BE2C (cell line): ENCODE results near the gene ARGLU1.

ENCODE experiments used
- DNase-seq: peaks from one replicate; pipeline ENCODE4 v3.0.0-alpha.2; 2020
- H3K27me3 ChIP-seq: fragments of 250-450 bp; sonication (Bioruptor Pico); 2 replicates; pipeline ENCODE4 v1.5.1; 2020; ENCODE audit warnings: mild to moderate bottlenecking
- H3K36me3 ChIP-seq: fragments of 250-450 bp; sonication (Bioruptor Pico); 2 replicates; pipeline ENCODE4 v1.5.1; 2020; ENCODE audit warnings: mild to moderate bottlenecking
- H3K4me1 ChIP-seq: fragments of 250-450 bp; sonication (Bioruptor Pico); 2 replicates; pipeline ENCODE4 v1.5.1; 2020
- H3K4me3 ChIP-seq: 2 replicates; pipeline ENCODE4 v1.5.1; 2011; ENCODE audit warnings: low read depth, low read length
- H3K9me3 ChIP-seq: fragments of 250-450 bp; sonication (Bioruptor Pico); 2 replicates; pipeline ENCODE4 v1.5.1; 2020
- TF ChIP-seq, protein P1 (sequence below): IDR thresholded peaks from 2 replicates; pipeline ENCODE4 v1.5.1; 2012; ENCODE audit warnings: mild to moderate bottlenecking, low read depth, low read length

ARGLU1 gene

DNA sequence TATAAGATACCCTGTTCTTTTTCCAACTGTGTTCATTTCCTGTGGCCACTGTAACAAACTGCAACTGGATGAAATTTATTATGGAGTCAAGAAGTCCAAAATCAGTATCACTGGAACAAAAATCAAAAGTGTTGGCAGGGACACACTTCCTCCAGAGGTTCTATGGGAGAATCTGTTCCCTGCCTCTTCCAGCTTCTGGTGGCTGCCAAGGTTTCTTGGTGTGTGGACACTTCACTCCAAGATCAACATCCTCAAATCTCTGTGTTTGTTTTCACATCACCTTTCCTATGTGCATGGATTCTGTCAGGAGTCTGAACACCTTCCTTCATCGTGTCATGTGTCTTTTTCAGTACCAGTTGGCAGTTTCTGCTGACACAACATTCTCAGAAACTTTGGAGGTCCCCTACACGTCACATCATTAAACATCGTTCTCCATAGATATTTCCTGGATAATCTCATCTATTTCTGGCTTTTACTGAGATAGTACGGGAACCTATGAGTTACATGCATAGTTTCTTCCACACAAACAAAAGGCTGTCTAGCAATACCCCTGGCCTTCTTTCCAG lies 17.3 kb downstream of the ARGLU1 start:
- Histone ChIP-seq H3K27me3 (no peaks in the 10 kb centered on the region), H3K9me3 (no peaks in the 10 kb centered on the region), H3K4me3 (no peak overlapping the region), H3K36me3 (peaks cover 81% of the 10 kb centered on the region), H3K4me1 (no peaks in the 10 kb centered on the region)
- no peak for DNase-seq
- TF ChIP-seq, protein P1, sequence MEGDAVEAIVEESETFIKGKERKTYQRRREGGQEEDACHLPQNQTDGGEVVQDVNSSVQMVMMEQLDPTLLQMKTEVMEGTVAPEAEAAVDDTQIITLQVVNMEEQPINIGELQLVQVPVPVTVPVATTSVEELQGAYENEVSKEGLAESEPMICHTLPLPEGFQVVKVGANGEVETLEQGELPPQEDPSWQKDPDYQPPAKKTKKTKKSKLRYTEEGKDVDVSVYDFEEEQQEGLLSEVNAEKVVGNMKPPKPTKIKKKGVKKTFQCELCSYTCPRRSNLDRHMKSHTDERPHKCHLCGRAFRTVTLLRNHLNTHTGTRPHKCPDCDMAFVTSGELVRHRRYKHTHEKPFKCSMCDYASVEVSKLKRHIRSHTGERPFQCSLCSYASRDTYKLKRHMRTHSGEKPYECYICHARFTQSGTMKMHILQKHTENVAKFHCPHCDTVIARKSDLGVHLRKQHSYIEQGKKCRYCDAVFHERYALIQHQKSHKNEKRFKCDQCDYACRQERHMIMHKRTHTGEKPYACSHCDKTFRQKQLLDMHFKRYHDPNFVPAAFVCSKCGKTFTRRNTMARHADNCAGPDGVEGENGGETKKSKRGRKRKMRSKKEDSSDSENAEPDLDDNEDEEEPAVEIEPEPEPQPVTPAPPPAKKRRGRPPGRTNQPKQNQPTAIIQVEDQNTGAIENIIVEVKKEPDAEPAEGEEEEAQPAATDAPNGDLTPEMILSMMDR = no peak

DNA sequence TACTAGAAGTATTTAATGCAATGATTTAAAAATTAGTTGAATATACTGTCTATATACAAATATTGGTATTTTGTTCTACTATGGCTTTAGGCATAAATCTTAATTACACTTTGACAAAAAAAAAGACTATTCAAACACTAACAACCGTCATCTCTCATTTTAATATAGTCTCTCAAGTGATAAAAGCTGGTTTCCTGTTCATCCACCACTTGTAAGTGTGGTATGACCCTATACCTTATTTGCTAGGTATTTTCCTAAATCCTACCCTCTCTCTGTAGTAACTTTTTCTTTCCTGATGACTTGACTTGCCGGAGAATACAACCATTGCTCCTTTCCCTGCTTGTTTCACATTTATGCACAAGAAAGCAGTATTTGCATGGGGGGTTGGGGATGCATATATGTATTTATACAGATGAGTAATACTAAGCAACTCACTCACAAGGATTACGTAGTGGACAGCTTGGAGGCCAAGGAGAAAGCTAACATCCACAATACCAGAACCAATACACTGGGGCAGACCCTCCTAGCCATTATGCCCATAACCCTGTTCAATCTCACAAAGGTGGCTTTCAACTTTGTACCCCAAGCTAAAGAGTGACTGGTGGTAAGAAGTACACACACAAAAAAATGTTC lies 19.8 kb downstream of the ARGLU1 start:
- H3K9me3 ChIP-seq = no peaks in the 10 kb centered on the region
- no peaks in the 10 kb centered on the region for H3K27me3 ChIP-seq
- no peak overlapping the region for H3K4me3 ChIP-seq
- H3K4me1 ChIP-seq = no peaks in the 10 kb centered on the region
- TF ChIP-seq, protein P1 = no peak
- DNase-seq = no peak
- H3K36me3 ChIP-seq = peaks cover 65% of the 10 kb centered on the region

DNA sequence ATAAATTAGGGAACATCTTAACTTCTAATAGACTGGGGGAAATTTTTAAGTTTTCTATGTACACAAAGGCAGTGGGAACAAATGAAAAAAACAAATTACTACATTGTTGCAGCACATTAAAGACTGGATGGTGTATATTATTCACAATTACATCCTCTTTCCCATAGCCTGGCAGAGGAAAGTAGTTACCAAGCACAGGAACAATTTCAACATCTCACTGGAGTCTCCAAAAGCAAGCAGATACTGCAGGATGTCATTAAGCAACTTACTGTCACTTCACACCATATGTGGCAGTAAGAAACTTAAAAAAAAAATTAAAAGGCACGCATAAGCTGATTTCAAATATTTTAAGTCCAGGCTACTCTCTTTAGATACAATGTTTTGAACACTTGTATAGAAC lies 26.1 kb downstream of the ARGLU1 start:
- TF ChIP-seq, protein P1 = no peak
- no peaks in the 10 kb centered on the region for H3K27me3 ChIP-seq
- H3K9me3 ChIP-seq = no peaks in the 10 kb centered on the region
- H3K36me3 ChIP-seq = peaks cover 25% of the 10 kb centered on the region
- no peak for DNase-seq
- H3K4me1 ChIP-seq = no peaks in the 10 kb centered on the region
- H3K4me3 ChIP-seq = no peak overlapping the region

DNA sequence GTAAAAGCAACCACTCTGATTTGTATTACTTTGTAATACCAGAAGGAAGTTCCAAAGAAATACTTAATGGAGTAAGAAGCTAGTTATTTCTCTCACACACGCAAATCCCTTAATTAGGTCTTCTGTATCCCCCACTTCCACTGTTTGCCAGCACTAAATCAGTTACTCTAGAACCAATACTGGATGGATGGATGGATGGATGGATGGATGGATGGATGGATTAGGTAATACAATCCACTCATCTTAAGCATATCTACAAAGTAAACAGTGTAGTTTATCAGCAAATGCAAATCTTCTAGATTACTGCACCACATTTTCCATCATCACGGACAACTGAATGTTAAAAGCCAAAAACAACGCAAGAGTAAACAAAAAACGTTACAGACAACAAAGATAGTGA lies 27.3 kb downstream of the ARGLU1 start:
- H3K4me1 ChIP-seq = no peaks in the 10 kb centered on the region
- H3K4me3 ChIP-seq = no peak overlapping the region
- no peak for DNase-seq
- H3K27me3 ChIP-seq = no peaks in the 10 kb centered on the region
- H3K36me3 ChIP-seq = peaks cover 18% of the 10 kb centered on the region
- no peaks in the 10 kb centered on the region for H3K9me3 ChIP-seq
- TF ChIP-seq, protein P1 = no peak

DNA sequence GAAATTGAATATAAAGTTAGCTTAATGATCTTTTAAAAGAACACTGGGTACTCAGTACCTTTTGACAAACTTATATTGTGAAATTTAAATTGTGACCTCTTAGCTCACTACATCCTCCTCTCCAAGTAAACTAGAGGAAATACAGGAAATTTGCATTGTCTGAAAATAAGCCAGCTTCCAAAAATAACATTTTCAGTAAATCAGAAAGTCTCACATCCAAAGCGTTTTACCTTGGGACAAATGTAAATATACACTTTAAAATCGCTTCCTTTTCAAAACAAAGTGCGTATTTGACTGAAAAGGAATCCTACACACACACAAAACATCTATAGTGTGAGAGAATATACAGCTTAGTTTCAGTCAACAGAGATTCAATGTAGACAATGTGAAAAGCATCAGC lies 30.4 kb downstream of the ARGLU1 start:
- no peak for DNase-seq
- H3K27me3 ChIP-seq = no peaks in the 10 kb centered on the region
- H3K9me3 ChIP-seq = no peaks in the 10 kb centered on the region
- TF ChIP-seq, protein P1 = no peak
- no peaks in the 10 kb centered on the region for H3K4me1 ChIP-seq
- no peak overlapping the region for H3K4me3 ChIP-seq
- H3K36me3 ChIP-seq = peaks cover 9% of the 10 kb centered on the region

- H3K4me3 ChIP-seq = peak overlapping the region; percentile 65
- H3K36me3 ChIP-seq = peaks cover 9% of the 10 kb centered on the region
- peak; percentile 96 for DNase-seq
- TF ChIP-seq, protein P1 = peak; percentile 98
- H3K4me1 ChIP-seq = no peaks in the 10 kb centered on the region; the same call in 1 of the 2 replicates
- no peaks in the 10 kb centered on the region for H3K9me3 ChIP-seq
- no peaks in the 10 kb centered on the region for H3K27me3 ChIP-seq
Observed at GRCh38 chr13:106536244-106537034, 31.5 kb downstream of the ARGLU1 start.
